H9 (cell line): Measurements from ENCODE around the gene DCST1. TPM values are rescaled to one million over a fixed set of nuclear protein-coding genes. Genes with fewer than 3 reads are reported as not detected.

Experiments
- DNase-seq: peaks from one replicate; pipeline ENCODE4 v3.0.0-alpha.2; 2017
- H2AFZ ChIP-seq: one replicate; pipeline ENCODE4 v1.6.1; 2013; ENCODE audit warnings: mild to moderate bottlenecking, low read length, control low read depth, moderate library complexity
- H2AK5ac ChIP-seq: 2 replicates; pipeline ENCODE4 v1.6.1; 2013; ENCODE audit warnings: low read length, control low read depth, mixed read lengths; ENCODE audit not compliant: insufficient read length
- H2BK120ac ChIP-seq: one replicate; pipeline ENCODE4 v1.6.1; 2013; ENCODE audit warnings: low read depth, mild to moderate bottlenecking, low read length, control low read depth, inconsistent platforms; ENCODE audit not compliant: poor library complexity, severe bottlenecking
- H2BK12ac ChIP-seq: 2 replicates; pipeline ENCODE4 v1.6.1; 2013; ENCODE audit warnings: low read length, control low read depth, mixed read lengths, low read depth; ENCODE audit not compliant: insufficient read length
- H2BK15ac ChIP-seq: 2 replicates; pipeline ENCODE4 v1.6.1; 2013; ENCODE audit warnings: low read depth, low read length, control low read depth
- H2BK20ac ChIP-seq: one replicate; pipeline ENCODE4 v1.6.1; 2013; ENCODE audit warnings: low read depth, mild to moderate bottlenecking, low read length, control low read depth, inconsistent platforms; ENCODE audit not compliant: poor library complexity, severe bottlenecking
- H2BK5ac ChIP-seq: 2 replicates; pipeline ENCODE4 v1.6.1; 2013; ENCODE audit warnings: low read length, control low read depth, mixed read lengths; ENCODE audit not compliant: insufficient read length
- H3K14ac ChIP-seq: 2 replicates; pipeline ENCODE4 v1.6.1; 2013; ENCODE audit warnings: low read length, control low read depth; ENCODE audit not compliant: insufficient read depth
- H3K18ac ChIP-seq: 2 replicates; pipeline ENCODE4 v1.6.1; 2013; ENCODE audit warnings: low read depth, mild to moderate bottlenecking, mixed read lengths, low read length, control low read depth; ENCODE audit not compliant: insufficient read length
- H3K23ac ChIP-seq: 2 replicates; pipeline ENCODE4 v1.6.1; 2013; ENCODE audit warnings: low read length, control low read depth, mixed read lengths, low read depth; ENCODE audit not compliant: insufficient read length
- H3K23me2 ChIP-seq: 2 replicates; pipeline ENCODE4 v1.6.1; 2013; ENCODE audit warnings: low read depth, mild to moderate bottlenecking, mixed read lengths, low read length, control low read depth; ENCODE audit not compliant: insufficient read length, poor library complexity, severe bottlenecking
- H3K27ac ChIP-seq: 2 replicates; pipeline ENCODE4 v1.5.1; 2013; ENCODE audit warnings: low read length, control low read depth, mixed read lengths, low read depth; ENCODE audit not compliant: insufficient read length
- H3K27me3 ChIP-seq: 2 replicates; pipeline ENCODE4 v1.6.1; 2013; ENCODE audit warnings: low read length, control low read depth, inconsistent platforms; ENCODE audit not compliant: insufficient read depth
- H3K4ac ChIP-seq: 2 replicates; pipeline ENCODE4 v1.6.1; 2013; ENCODE audit warnings: low read depth, mild to moderate bottlenecking, control low read depth, inconsistent platforms, low read length, moderate library complexity
- H3K4me1 ChIP-seq: 2 replicates; pipeline ENCODE4 v1.6.1; 2013; ENCODE audit warnings: low read length, control low read depth, inconsistent platforms; ENCODE audit not compliant: insufficient read depth
- H3K4me2 ChIP-seq: 2 replicates; pipeline ENCODE4 v1.6.1; 2013; ENCODE audit warnings: low read length, control low read depth, mixed read lengths; ENCODE audit not compliant: insufficient read length, insufficient read depth
- H3K56ac ChIP-seq: 2 replicates; pipeline ENCODE4 v1.6.1; 2013; ENCODE audit warnings: low read depth, mild to moderate bottlenecking, mixed read lengths, low read length, control low read depth; ENCODE audit not compliant: insufficient read length
- H3K79me1 ChIP-seq: 2 replicates; pipeline ENCODE4 v1.6.1; 2013; ENCODE audit warnings: low read depth, mild to moderate bottlenecking, moderate library complexity, low read length, control low read depth, inconsistent platforms; ENCODE audit not compliant: insufficient read depth, poor library complexity, severe bottlenecking
- H3K79me2 ChIP-seq: 2 replicates; pipeline ENCODE4 v1.6.1; 2013; ENCODE audit warnings: low read length, control low read depth, inconsistent platforms; ENCODE audit not compliant: insufficient read depth
- H3K9ac ChIP-seq: 2 replicates; pipeline ENCODE4 v1.6.1; 2013; ENCODE audit warnings: low read length, control low read depth, mixed read lengths; ENCODE audit not compliant: insufficient read length; ENCODE audit errors: extremely low read depth
- H3K9me3 ChIP-seq: one replicate; pipeline ENCODE4 v1.6.1; 2013; ENCODE audit warnings: low read depth, low read length, inconsistent platforms; ENCODE audit not compliant: control insufficient read depth
- H3T11ph ChIP-seq: one replicate; pipeline ENCODE4 v1.6.1; 2013; ENCODE audit warnings: mild to moderate bottlenecking, low read length, control low read depth, inconsistent platforms
- H4K20me1 ChIP-seq: one replicate; pipeline ENCODE4 v1.6.1; 2013; ENCODE audit not compliant: control insufficient read depth, insufficient read length, insufficient read depth
- H4K5ac ChIP-seq: 2 replicates; pipeline ENCODE4 v1.6.1; 2013; ENCODE audit warnings: low read depth, mild to moderate bottlenecking, mixed read lengths, low read length, control low read depth; ENCODE audit not compliant: insufficient read length
- H4K8ac ChIP-seq: replicated peaks from 2 replicates; pipeline ENCODE4 v1.6.1; 2013; ENCODE audit warnings: low read length, control low read depth, mixed read lengths, low read depth; ENCODE audit not compliant: insufficient read length
- H4K91ac ChIP-seq: 2 replicates; pipeline ENCODE4 v1.6.1; 2013; ENCODE audit warnings: low read depth, mild to moderate bottlenecking, moderate library complexity, mixed read lengths, low read length, control low read depth; ENCODE audit not compliant: insufficient read length
- H3K27ac Mint-ChIP-seq, 3 experiments: 2 replicates in 2 of 3; 3 replicates in 1 of 3; pipeline ENCODE4 v1.8.0; 2020 to 2021; ENCODE audit warnings: mixed read lengths in 3 of 3, mild to moderate bottlenecking in 1 of 3, moderate library complexity in 1 of 3
- H3K27me3 Mint-ChIP-seq: 2 replicates; pipeline ENCODE4 v1.8.0; 2021; ENCODE audit warnings: low read depth, mild to moderate bottlenecking, moderate library complexity, mixed read lengths
- H3K36me3 Mint-ChIP-seq, 3 experiments: 2 replicates in 2 of 3; 3 replicates in 1 of 3; pipeline ENCODE4 v1.8.0; 2020 to 2021; ENCODE audit warnings: low read depth in 3 of 3, mixed read lengths in 3 of 3; ENCODE audit not compliant: insufficient read depth in 1 of 3
- H3K4me1 Mint-ChIP-seq, 2 experiments: 2 replicates each; pipeline ENCODE4 v1.8.0; 2020; ENCODE audit warnings: mixed read lengths in 2 of 2
- H3K4me3 Mint-ChIP-seq, 2 experiments: 2 replicates in 1 of 2; 3 replicates in 1 of 2; pipeline ENCODE4 v1.8.0; 2020 to 2021; ENCODE audit warnings: mild to moderate bottlenecking in 2 of 2, mixed read lengths in 2 of 2, moderate library complexity in 1 of 2
- H3K9me3 Mint-ChIP-seq, 2 experiments: 2 replicates in 1 of 2; 3 replicates in 1 of 2; pipeline ENCODE4 v1.8.0; 2020; ENCODE audit warnings: mild to moderate bottlenecking in 2 of 2, mixed read lengths in 2 of 2, moderate library complexity in 1 of 2
- CTCF ChIP-seq: fragments of 200-600 bp; sonication (generic); conservative IDR thresholded peaks from 3 replicates; pipeline ENCODE4 v1.8.0; 2021; ENCODE audit warnings: antibody characterized with exemption, mild to moderate bottlenecking
- WGBS: extraction: QIAGEN DNeasy Blood & Tissue Kit; methylation state at CpG from one replicate; pipeline ENCODE4 v1.1.7; 2013; ENCODE audit warnings: missing lambda C conversion rate, low lambda C conversion rate, mixed read lengths; ENCODE audit not compliant: insufficient read length; ENCODE audit errors: extremely low coverage; 5-methylcytosine and 5-hydroxymethylcytosine counted together
- total RNA-seq: library from RNA; stranded (reverse); gene quantifications from 2 replicates; pipeline ENCODE4 v1.2.1, GENCODE V29; 2021

The DCST1 gene
- total RNA-seq, 1 experiment from 2014 or later = not detected

DNA sequence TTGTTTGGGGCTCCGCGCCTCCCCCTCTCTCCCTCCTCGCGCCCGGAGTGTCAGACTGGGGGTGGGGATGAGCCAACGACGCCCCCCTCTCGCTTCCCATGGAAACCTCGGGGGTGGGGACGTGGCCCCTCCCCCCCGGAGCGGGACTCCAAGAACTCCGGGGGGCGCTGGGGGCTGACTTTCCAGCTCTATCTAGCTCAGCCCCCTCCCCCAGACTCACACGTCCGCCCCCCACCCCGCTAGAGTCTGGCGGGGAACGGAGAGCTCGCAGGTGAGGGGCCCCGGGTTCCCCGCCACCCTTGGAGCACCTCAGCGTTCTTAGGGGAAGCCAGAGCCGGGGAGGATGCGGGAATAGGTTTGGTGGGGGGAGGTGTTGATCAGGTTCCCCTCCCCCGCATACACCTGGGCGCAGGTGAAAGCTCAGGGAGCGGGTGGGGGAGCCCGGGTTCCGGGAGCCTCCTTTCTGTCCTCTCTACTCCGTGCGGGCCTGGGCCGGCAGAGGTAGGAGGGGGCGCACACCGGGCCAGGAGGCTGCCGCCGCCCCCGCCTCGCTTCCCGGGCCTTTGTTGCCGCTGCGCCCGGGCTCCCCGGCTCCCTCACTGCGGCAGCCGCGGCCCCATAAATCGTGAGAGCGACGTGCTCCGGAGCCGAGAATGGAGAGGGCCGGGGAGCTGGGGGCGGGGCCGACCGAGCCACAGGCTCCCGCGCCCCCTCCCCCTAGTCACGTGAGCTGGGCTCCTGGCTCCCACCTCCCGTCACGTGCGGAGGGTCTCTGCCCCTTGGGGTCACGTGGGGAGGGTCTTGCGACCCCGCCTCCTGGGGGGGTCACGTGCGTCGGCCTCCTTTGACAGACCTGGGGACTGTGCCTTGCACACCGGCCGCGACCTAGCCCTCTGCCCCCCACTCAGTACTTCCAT, 46.9 kb downstream of the DCST1 start:
- H3K4me1 Mint-ChIP-seq = peaks cover 32 to 52% of the 10 kb centered on the region in 2 experiments
- Histone ChIP-seq H2BK15ac (no peak overlapping the region), H3K79me2 (no peaks in the 10 kb centered on the region), H3K14ac (no peak overlapping the region; the same call in 1 of the 2 replicates), H3K27me3 (peaks cover 51% of the 10 kb centered on the region), H2BK12ac (no peak overlapping the region), H4K8ac (no peak overlapping the region), H3K4ac (no peak overlapping the region), H3K9me3 (no peaks in the 10 kb centered on the region), H2AK5ac (no peak overlapping the region), H3K23me2 (peaks cover 23% of the 10 kb centered on the region), H3K9ac (no peak overlapping the region), H2BK5ac (no peak overlapping the region), H3K18ac (no peak overlapping the region), H3K56ac (no peak overlapping the region), H3K79me1 (no peaks in the 10 kb centered on the region), H2BK120ac (no peak overlapping the region), H3K27ac (no peak overlapping the region), H3K23ac (no peak overlapping the region), H2BK20ac (no peak overlapping the region), H3T11ph (no peak overlapping the region), H4K20me1 (no peaks in the 10 kb centered on the region), H4K91ac (no peak overlapping the region), H3K4me1 (no peaks in the 10 kb centered on the region), H2AFZ (no peak overlapping the region), H3K4me2 (peak overlapping the region; percentile 79), H4K5ac (no peak overlapping the region)
- DNase-seq = peak; percentile 93
- H3K27me3 Mint-ChIP-seq = peaks cover 83% of the 10 kb centered on the region
- no peak overlapping the region for H3K27ac Mint-ChIP-seq
- no CpG with 5 or more reads among the region's 71 CpGs for WGBS
- no peak for TF ChIP-seq CTCF
- peak overlapping the region; percentile 55 to 76 for H3K4me3 Mint-ChIP-seq
- H3K9me3 Mint-ChIP-seq = peaks cover 0 to 6% of the 10 kb centered on the region in 2 experiments; a peak in 2 of 5 replicates
- no peaks in the 10 kb centered on the region for H3K36me3 Mint-ChIP-seq
